Tibial nerve (tissue), 4 donors: ENCODE results near the gene MED9. TPM values are rescaled to one million over a fixed set of nuclear protein-coding genes. Genes with fewer than 3 reads are reported as not detected.

Source experiments
- DNase-seq, 2 donors: peaks; one replicate each; pipeline ENCODE4 v3.0.0-alpha.2; 2019; ENCODE audit warnings: low spot score in 2 of 2
- H3K27ac ChIP-seq, 4 donors: fragments of 200-600 bp; sonication (generic) in 3 of 4; one replicate each; pipeline ENCODE4 v1.5.1; 2017 to 2019; ENCODE audit warnings: mild to moderate bottlenecking in 1 of 4
- H3K27me3 ChIP-seq, 2 donors: fragments of 200-600 bp; sonication (generic) in 1 of 2; one replicate each; pipeline versions ENCODE4 v1.5.1 to v1.6.0; 2017 to 2019
- H3K36me3 ChIP-seq, 3 donors: fragments of 200-600 bp; sonication (generic); one replicate each; pipeline ENCODE4 v1.5.1; 2018 to 2019
- H3K4me1 ChIP-seq, 4 donors: fragments of 200-600 bp; sonication (generic) in 3 of 4; one replicate each; pipeline ENCODE4 v1.5.1; 2017 to 2019
- H3K4me3 ChIP-seq, 4 donors: fragments of 200-600 bp; sonication (generic) in 3 of 4; one replicate each; pipeline ENCODE4 v1.5.1; 2017 to 2019; ENCODE audit warnings: mild to moderate bottlenecking in 1 of 4, moderate library complexity in 1 of 4
- H3K9me3 ChIP-seq, 4 donors: fragments of 200-600 bp; sonication (generic) in 3 of 4; one replicate each; pipeline ENCODE4 v1.5.1; 2017 to 2019
- CTCF ChIP-seq, 5 experiments: fragments of 200-600 bp in 3 of 5; fragments of 450-650 bp in 2 of 5; sonication (generic) in 3 of 5; IDR thresholded peaks; one replicate each; pipeline ENCODE4 v1.5.1; 2016 to 2019; ENCODE audit warnings: antibody characterized with exemption in 5 of 5, mild to moderate bottlenecking in 3 of 5, moderate library complexity in 2 of 5
- EP300 ChIP-seq, 2 donors: sonication (generic); formaldehyde crosslinking; IDR thresholded peaks; one replicate each; pipeline ENCODE4 v1.6.1; 2017; ENCODE audit warnings: antibody characterized with exemption in 2 of 2, mild to moderate bottlenecking in 1 of 2
- POLR2A ChIP-seq, 2 donors: fragments of 450-650 bp; IDR thresholded peaks; one replicate each; pipeline ENCODE4 v1.6.1; 2017; ENCODE audit warnings: antibody characterized with exemption in 2 of 2, mild to moderate bottlenecking in 2 of 2, moderate library complexity in 2 of 2
- WGBS, 2 donors: methylation state at CpG; one replicate each; pipeline ENCODE4 v1.1.5; 2018; 5-methylcytosine and 5-hydroxymethylcytosine counted together
- total RNA-seq, 4 donors: library from RNA; depleted of rRNA; stranded (reverse); fragments of >200 nt; gene quantifications; one replicate each; pipeline ENCODE4 v1.1.0, GENCODE V29; 2016

MED9 gene
- total RNA-seq, 4 donors from 2014 or later: 8.0 to 17.5 (median 13.6) TPM

DNA sequence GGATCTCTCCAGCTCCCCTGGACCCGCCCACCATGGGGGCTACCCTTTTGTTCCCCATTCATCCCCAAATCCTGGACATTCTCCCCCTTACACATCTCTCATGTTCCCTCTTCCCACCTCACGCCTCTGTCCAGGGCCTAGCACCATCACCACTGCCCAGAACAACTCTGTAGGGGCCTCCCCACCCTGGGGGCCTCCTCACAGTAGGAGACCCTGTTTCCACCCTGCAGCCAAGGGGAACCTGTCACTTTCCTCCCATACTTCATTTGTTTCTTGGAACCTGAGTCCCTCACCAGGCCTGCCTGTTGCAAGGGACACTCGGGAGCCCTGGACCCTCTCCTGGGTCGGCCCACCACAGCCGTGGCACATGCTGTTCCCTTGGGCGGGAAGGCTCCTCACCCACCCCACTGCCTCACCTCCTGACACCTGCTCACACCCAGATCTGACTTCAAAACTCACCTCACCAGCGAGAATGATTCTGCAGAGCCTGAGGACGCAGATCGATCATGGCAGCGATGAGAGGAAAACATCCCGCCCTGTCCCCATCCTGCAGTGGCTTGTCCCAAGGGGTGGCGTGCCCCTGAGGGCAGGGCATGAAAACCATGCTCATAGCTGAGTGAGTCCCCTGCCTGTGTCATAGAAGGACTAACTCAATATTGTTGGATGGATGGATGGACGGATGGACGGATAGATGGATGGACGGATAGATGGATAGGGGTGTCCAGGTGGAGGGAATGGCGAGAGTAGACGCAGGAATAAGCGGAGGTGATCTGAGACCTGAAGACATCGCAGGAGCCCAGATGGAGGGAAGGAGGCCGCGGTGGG, 26.2 kb downstream of the MED9 start:
- no peaks in the 10 kb centered on the region for H3K27me3 ChIP-seq
- H3K4me3 ChIP-seq: no peak overlapping the region
- no peak overlapping the region for H3K27ac ChIP-seq
- 89 to 92% methylated on average over 21 of the region's 21 CpGs for WGBS, 2 donors
- H3K36me3 ChIP-seq: peaks cover 0 to 14% (median 0%) of the 10 kb centered on the region in 3 donors
- no peaks in the 10 kb centered on the region for H3K9me3 ChIP-seq
- no peak for DNase-seq
- no peaks in the 10 kb centered on the region for H3K4me1 ChIP-seq
- TF ChIP-seq CTCF (IDR thresholded peaks at IDR 0.05) (no peak), EP300 (IDR thresholded peaks at IDR 0.05) (no peak), POLR2A (IDR thresholded peaks at IDR 0.05) (no peak)

DNA sequence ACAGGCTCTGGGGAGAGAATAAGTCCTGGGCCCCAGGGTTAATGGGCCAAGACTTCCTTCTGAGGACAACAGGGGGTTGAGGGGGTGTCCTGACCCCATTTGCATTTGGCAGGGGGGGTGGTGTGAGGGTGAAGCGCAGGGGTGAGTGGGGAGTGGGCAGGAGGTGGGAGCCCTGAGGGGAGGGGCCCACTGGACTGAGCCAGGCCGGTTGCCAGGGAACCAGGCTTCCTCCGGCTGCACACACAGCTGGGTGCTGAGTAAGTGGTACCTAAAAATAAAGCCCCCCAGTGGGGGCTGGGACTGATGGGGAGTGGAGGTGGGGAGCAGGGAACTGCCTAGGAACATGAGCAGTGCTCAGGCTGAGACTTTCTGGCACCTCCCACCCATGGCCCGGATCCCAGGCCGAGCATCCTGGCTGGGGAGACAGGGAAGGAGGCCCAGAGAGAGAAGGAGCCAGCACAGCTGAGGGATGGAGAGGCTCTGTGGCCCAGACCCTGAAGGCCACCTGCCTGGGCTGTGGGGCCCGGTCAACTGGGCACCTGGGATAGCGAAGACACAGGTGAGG, 26.8 kb downstream of the MED9 start:
- DNase-seq: no peak

DNA sequence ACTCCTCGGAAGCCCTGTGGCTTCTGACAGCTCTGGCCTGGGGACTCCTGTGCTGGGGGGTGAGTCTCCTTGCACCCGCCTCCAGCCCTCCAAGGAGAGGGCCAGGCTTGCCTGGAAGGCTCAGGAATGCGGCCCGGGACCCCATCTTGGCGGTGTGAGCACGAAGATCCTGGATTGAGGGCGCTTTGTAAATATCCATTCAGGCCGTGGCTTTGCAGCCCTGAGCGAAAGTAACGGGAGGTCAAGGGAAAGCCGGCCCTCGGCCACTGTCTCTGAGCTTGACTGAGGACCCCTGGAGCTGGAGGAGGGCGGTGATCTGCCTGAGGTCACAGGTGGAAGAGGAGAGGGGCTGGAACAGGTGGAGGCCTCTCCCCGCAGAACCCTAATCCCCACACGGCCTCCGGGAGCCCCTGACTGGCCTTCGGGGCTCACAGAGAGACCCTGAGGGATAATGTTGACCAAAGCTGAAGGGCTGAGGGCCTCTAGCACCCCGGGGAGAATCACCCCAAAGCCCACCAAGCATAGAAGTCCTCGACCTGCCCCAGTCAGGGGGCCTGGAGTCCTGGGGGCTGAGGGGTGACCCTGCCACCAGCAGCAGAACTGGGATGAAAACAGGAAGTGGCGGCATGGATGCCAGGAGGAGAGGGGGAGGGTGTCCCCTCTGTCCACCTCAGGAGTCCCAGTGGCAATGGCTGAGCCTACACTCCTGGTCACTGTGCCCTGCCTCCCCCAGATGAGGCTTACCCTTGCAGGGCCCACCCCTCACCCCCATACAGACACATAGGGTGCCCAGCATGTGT, 27.7 kb downstream of the MED9 start:
- TF ChIP-seq POLR2A (IDR thresholded peaks at IDR 0.05) (no peak), CTCF (IDR thresholded peaks at IDR 0.05) (no peak), EP300 (IDR thresholded peaks at IDR 0.05) (no peak)
- Histone ChIP-seq H3K9me3 (no peaks in the 10 kb centered on the region), H3K4me3 (no peak overlapping the region), H3K36me3 (peaks cover 0 to 30% (median 0%) of the 10 kb centered on the region in 3 donors), H3K27ac (no peak overlapping the region), H3K27me3 (no peaks in the 10 kb centered on the region), H3K4me1 (no peaks in the 10 kb centered on the region)
- no peak for DNase-seq
- WGBS, 2 donors: 69 to 71% methylated on average over 18 to 19 of the region's 20 CpGs

More for the DNA sequence above, 26.8 kb downstream of the MED9 start:
- H3K36me3 ChIP-seq: peaks cover 0 to 21% (median 0%) of the 10 kb centered on the region in 3 donors
- H3K4me3 ChIP-seq: no peak overlapping the region
- no peaks in the 10 kb centered on the region for H3K4me1 ChIP-seq
- H3K27me3 ChIP-seq: no peaks in the 10 kb centered on the region
- no peak overlapping the region for H3K27ac ChIP-seq
- H3K9me3 ChIP-seq: no peaks in the 10 kb centered on the region
- WGBS, 2 donors: 48 to 50% methylated on average over 6 to 7 of the region's 7 CpGs
- TF ChIP-seq CTCF (IDR thresholded peaks at IDR 0.05) (no peak), POLR2A (IDR thresholded peaks at IDR 0.05) (no peak), EP300 (IDR thresholded peaks at IDR 0.05) (no peak)

DNA sequence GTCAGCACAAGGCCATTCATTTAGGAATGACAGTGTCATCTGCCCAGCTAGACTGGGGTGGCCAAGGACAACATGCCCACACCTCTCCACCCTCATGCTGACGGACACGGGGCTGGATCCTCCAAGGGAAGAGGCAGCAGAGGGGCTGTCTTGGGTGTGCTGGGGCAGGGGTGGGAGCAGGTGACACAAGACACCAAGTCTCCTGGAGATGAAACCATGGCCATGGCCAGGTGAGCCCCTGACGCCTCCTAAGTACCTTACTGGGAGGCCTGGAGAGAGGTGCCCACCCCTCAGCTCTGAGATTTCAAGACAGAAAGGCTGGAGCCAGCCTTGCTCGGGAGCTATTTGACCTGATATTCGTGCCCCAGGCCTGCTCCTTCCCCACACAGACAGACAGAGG, 28.4 kb downstream of the MED9 start:
- Histone ChIP-seq H3K27ac (no peak overlapping the region), H3K9me3 (no peaks in the 10 kb centered on the region), H3K4me1 (no peaks in the 10 kb centered on the region), H3K4me3 (no peak overlapping the region), H3K36me3 (peaks cover 0 to 32% (median 0%) of the 10 kb centered on the region in 3 donors), H3K27me3 (no peaks in the 10 kb centered on the region)
- TF ChIP-seq EP300 (IDR thresholded peaks at IDR 0.05): no peak
- no peak for TF ChIP-seq POLR2A (IDR thresholded peaks at IDR 0.05)
- DNase-seq: no peak
- WGBS, 2 donors: 92 to 96% methylated on average over 4 to 5 of the region's 5 CpGs

GRCh38 chr17:17505610-17506171, 28.9 kb downstream of the MED9 start:
- no peak for DNase-seq
- no peaks in the 10 kb centered on the region for H3K4me1 ChIP-seq
- 90 to 94% methylated on average over 16 to 18 of the region's 22 CpGs for WGBS, 2 donors
- H3K27ac ChIP-seq: no peak overlapping the region
- no peaks in the 10 kb centered on the region for H3K27me3 ChIP-seq
- no peaks in the 10 kb centered on the region for H3K9me3 ChIP-seq
- H3K4me3 ChIP-seq: no peak overlapping the region
- H3K36me3 ChIP-seq: peaks cover 0 to 32% (median 0%) of the 10 kb centered on the region in 3 donors
- TF ChIP-seq EP300 (IDR thresholded peaks at IDR 0.05): no peak
- no peak for TF ChIP-seq CTCF (IDR thresholded peaks at IDR 0.05)
- TF ChIP-seq POLR2A (IDR thresholded peaks at IDR 0.05): no peak
